GM18867 (cell line): Measurements from ENCODE around the gene ARFGAP1.

Experiments used
- ATAC-seq: cut with Tn5 transposase; IDR thresholded peaks from one replicate; pipeline ENCODE4 v1.9.1; 2021; ENCODE audit warnings: mild to moderate bottlenecking, moderate library complexity; ENCODE audit not compliant: unreplicated experiment

Gene ARFGAP1

GRCh38 chr20:63306673-63307537 is 34.3 kb downstream of the ARFGAP1 start:
- ATAC-seq, result no peak

DNA sequence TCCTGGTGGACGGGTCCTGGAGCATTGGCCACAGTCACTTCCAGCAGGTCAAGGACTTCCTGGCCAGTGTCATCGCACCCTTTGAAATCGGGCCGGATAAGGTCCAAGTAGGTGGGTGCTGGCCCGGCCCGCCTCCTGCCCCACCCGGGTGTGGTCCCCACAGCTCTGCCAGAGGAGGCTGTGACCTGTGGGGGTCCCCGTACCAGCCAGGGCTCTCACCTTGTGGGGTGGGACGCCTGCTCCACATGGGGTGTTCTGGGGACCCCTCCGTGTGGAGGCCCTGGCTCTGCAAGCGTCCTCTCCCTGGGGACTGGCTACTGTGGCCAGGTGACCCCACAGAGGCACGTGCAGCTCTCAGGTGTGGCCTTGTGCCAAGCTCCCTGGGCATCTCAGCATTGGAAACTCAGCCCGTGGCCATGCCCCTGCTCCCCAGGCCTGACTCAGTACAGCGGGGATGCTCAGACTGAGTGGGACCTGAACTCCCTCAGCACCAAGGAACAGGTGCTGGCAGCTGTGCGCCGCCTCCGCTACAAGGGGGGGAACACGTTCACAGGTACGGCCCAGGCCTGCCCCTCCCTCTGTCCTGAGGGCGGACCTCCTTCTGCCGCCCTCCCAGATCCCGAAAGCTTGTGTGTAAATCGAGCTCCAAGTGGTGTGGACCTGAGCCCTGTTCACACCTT is 35.1 kb downstream of the ARFGAP1 start:
- ATAC-seq, result no peak

- ATAC-seq, result no peak
These were observed 35.8 kb downstream of the ARFGAP1 start for GRCh38 chr20:63308218-63308911.

GRCh38 chr20:63309261-63310071 is 36.9 kb downstream of the ARFGAP1 start:
- ATAC-seq, result no peak

- no peak for ATAC-seq
These were observed 37.8 kb downstream of the ARFGAP1 start for GRCh38 chr20:63310265-63310991.

DNA sequence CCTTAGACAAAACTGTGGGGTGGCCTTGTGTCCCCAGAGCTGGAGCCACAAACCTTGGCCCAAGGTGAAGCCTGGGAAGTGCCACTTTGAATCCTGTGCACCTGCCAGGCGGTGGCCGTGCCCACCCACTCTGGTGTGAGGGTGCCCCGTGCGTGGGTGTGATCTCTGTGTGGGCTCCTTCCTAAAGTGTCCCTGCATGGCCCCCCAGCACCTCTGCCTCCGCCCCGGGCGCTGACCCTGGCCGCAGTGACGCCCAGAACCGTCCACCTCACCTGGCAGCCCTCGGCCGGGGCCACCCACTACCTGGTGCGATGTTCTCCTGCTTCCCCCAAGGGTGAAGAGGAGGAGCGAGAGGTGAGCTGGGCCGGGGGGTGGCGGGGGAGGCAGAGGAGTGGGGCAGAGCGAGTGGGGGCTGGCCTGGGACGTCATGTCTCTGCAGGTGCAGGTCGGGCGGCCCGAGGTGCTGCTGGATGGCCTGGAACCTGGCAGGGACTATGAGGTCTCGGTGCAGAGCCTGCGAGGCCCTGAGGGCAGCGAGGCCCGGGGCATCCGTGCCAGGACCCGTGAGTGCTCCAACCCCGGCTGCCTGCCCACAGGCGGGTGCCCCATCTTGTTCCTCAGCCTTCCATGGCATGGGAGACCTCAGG is 38.7 kb downstream of the ARFGAP1 start:
- no peak for ATAC-seq

- ATAC-seq, result no peak
These were observed 39.2 kb downstream of the ARFGAP1 start for GRCh38 chr20:63311833-63312243.

DNA sequence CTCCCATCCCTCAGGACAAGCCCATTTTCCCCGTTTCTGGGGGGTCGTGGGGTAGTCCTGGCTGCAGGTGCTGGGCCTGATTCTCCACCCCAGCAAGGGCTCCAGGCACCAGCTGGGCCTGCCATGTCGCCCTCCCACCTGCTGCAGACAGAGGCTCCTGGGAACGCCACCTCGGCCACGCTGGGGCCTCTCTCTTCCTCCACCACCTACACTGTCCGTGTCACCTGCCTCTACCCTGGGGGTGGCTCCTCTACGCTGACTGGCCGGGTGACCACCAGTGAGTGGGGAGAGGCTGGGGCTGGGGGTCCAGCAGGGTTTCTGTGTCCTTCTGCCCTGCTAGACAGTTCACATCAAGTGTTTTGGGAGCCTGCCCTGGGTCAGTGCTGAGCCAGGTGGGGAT is 39.7 kb downstream of the ARFGAP1 start:
- no peak for ATAC-seq

DNA sequence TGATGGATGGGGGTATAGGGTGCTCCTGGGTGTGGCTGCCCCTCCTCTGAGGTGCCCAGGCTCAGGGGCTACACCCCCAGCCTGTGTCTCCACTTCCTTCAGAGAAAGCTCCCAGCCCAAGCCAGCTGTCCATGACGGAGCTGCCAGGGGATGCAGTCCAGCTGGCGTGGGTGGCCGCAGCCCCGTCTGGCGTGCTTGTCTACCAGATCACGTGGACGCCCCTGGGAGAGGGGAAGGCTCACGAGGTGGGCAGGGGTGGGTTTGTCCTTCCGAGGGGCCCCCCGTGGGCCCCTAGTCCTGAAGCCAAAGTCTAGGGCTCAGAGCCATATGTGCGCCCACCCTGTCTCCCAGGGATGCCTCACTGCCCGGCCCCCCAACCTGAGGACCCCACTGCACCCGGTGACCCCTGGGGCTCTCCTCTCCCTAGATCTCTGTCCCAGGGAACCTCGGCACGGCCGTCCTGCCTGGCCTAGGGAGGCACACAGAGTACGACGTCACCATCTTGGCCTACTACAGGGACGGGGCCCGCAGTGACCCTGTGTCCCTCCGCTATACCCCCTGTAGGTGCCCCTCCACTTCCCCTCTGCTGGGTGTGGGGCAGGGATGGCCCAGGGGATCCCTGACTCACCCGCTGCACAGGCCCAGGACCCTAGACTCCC is 40.2 kb downstream of the ARFGAP1 start:
- no peak for ATAC-seq

- no peak for ATAC-seq
These were observed 40.9 kb downstream of the ARFGAP1 start for GRCh38 chr20:63313349-63314014.

DNA sequence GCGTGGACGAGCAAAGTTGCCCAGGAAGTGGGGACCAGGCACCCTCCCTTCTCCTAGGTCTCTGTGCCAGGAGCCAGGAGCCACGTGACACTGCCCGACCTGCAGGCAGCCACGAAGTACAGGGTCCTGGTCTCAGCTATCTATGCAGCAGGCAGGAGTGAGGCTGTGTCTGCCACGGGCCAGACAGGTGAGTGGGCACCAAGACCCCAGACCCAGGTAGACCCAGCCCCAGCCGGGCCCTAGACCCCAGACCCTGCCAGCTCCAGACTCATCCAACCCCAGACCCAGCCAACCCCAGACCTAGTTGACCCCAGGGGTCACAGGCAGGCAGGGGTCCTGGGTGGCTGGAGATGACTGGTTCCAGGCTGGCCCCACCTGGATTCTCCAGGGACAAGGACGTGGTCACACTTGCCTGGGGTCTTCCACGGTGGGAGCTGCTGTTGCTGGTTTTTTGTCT is 41.4 kb downstream of the ARFGAP1 start:
- ATAC-seq, result no peak

- no peak for ATAC-seq
These were observed 42.1 kb downstream of the ARFGAP1 start for GRCh38 chr20:63314566-63315239.

DNA sequence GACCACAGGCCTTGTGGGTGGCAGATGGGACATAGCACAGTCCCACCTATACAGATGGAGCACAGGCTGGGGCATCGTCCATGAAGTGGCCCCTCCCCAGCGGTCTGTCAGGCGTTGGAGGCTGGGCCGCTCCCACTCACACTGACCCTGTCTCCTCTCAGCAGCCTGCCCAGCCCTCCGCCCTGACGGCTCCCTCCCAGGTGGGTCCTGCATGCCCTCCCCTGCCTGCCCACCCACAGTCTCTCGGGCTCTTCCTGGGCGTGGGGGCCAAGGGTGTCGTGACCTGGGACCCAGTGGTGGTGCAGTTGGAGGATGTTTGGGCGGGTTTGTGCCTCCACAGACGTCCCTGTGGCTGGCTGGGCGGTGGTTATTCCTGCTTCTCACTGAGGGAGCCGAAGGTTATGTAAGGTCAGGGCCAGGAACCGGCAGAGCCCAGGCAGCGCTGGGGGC is 42.7 kb downstream of the ARFGAP1 start:
- ATAC-seq, result no peak

GRCh38 chr20:63315731-63316491 is 43.3 kb downstream of the ARFGAP1 start:
- no peak for ATAC-seq

GRCh38 chr20:63316502-63316921 is 43.9 kb downstream of the ARFGAP1 start:
- no peak for ATAC-seq

GRCh38 chr20:63317061-63317460 is 44.4 kb downstream of the ARFGAP1 start:
- no peak for ATAC-seq
